Kasumi-1 (cell line): ENCODE data around the gene NIPAL3.
"Not testable (repeated sequence)": the region's sequence is repeated elsewhere in the genome, so short reads cannot be mapped to it uniquely, and the experiment has no call there.

Source experiments
- DNase-seq, 2 experiments: peaks; one replicate each; lab custom pipeline; 2025; lab: John Stamatoyannopoulos, UW

Gene NIPAL3

GRCh38 chr1:24424207-24424606, 8.6 kb downstream of the NIPAL3 start:
- DNase-seq = no peak

DNA sequence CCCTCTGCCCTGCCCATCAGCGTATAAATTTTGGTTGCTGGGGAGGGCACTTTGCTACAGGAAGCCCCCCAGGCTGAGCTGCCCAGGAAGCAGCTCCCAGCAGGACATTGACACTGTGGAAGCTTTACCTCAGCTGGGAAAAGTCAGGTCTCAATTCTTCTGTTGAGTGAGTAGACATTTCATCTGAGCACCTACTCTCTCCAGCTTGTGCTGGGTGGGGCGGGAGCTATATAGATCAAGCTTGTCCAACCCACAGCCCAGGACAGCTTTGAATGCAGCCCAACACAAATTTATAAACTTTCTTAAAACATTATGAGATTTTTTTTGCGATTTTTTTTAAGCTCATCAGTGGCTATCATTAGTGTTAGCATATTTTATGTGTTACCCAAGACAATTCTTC, 9.4 kb downstream of the NIPAL3 start:
- no peak for DNase-seq

DNA sequence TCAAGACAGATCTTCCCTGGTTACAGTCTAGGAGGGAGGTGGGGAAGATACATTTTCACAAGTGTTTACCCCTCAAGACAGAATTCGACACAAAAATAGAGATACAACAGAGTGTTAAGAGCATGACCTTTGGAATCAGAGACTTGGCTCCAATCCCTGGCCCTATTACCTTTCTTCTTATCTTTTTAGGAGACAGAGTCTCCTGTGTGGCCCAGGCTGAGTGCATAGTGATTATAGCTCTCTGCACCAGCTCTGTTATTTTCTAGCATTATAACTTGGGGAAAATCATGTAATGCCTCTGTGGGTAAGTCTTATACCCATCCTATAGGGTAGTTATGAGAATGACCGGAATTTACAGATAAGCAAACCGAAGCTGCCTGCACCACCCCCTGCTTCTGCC, 9.8 kb downstream of the NIPAL3 start:
- DNase-seq = no peak

- DNase-seq = no peak
Measured at GRCh38 chr1:24425922-24426321, 10.3 kb downstream of the NIPAL3 start.

- no peak for DNase-seq
Measured at GRCh38 chr1:24426744-24427544, 11.3 kb downstream of the NIPAL3 start.

- no peak for DNase-seq
Measured at GRCh38 chr1:24427545-24427862, 11.9 kb downstream of the NIPAL3 start.

DNA sequence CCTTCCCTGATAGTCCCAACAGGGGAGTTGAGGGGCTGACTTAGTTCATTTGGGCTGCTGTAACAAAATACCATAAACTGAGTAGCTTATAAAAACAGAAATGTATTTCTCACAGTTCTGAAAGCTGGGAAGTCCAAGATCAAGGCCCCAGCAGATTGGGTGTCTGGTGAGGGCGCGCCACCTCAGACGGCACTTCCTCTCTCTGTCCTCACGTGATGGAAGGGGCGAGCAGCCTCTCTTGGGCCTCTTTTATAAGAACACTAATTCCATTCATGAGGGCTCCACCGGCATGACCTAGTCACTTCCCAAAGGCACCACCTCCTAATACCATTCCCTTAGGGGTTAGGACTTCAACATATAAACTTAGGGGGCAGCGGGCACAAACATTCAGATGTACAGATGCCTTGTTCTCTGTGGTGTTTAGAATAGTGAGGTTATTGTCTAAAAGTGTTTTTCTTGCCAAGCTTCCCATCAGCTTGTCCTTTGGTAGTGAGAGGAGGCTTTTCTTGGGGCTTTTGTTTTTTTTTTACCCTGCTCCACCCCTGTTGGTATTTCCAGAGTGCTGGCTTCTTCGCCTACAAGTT, 20.3 kb downstream of the NIPAL3 start:
- DNase-seq = no peak

GRCh38 chr1:24437631-24438396, 22.2 kb downstream of the NIPAL3 start:
- DNase-seq = no peak

DNA sequence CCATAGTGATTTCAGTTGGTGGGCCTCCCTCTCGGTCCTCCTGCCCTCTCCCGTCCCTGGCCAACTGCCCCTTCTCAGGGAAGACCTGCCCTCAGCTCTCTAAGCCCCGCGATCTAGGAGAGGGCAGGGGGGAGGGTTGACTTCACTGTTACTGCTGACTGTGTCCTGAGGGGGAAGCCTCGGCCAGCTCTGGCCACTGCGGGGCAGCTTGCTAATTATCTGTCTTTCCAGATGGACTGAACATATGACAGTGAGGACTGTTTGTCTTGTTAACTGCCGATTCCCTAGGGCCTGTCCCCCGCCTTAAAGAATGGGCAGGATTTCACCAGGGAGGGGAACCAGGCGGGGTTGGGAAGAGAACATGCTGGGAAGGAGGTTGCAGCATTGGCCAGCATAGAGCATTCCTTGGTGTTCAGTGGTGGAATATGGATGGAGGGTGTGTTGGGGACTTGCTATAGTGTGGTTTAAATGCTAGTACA, 22.9 kb downstream of the NIPAL3 start:
- no peak for DNase-seq

- DNase-seq = no peak
Measured at GRCh38 chr1:24440436-24440835, 24.8 kb downstream of the NIPAL3 start.

DNA sequence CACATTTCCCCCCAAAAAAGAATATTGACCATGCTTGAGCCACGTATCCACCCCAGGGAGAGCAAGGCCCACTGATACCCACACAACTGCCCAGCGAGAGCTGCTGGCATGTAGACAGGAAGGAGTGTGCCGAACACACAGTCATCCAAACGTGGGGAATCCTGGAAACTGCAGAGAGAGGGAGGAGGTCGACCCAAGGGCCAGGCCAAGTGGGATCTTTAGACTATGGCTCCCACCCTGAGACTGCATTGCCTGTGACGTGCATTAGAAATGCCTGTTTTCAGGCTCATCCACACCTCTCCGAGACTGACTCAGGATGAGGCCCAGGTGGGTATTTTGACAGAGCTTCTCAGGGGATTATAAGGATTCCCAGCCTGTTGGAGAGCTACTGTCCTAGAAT, 25.9 kb downstream of the NIPAL3 start:
- DNase-seq = no peak

- DNase-seq = no peak
Measured at GRCh38 chr1:24441996-24442668, 26.5 kb downstream of the NIPAL3 start.

GRCh38 chr1:24442764-24443163, 27.2 kb downstream of the NIPAL3 start:
- DNase-seq = no peak

GRCh38 chr1:24443241-24443656, 27.6 kb downstream of the NIPAL3 start:
- DNase-seq = no peak

GRCh38 chr1:24446446-24446845, 30.8 kb downstream of the NIPAL3 start:
- DNase-seq = not testable (repeated sequence)

DNA sequence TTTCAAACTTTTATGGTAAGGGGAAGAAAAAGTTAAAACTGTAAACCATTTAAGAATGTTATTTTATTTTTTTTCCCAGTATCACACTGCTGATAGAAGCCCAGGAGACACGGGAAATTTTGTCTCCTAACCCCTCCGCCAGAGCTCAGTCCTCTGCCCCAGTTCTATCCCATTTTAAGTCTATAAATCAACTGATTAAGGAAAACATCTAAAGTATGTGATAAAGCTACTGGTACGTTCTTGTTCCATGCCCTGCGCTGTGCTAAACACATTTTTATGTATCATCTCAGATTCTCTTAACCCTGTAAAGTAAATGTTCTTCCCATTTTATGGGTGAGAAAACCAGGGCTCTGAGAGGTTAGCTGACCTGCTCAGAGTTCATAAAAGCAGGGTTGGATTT, 34.7 kb downstream of the NIPAL3 start:
- DNase-seq = no peak

DNA sequence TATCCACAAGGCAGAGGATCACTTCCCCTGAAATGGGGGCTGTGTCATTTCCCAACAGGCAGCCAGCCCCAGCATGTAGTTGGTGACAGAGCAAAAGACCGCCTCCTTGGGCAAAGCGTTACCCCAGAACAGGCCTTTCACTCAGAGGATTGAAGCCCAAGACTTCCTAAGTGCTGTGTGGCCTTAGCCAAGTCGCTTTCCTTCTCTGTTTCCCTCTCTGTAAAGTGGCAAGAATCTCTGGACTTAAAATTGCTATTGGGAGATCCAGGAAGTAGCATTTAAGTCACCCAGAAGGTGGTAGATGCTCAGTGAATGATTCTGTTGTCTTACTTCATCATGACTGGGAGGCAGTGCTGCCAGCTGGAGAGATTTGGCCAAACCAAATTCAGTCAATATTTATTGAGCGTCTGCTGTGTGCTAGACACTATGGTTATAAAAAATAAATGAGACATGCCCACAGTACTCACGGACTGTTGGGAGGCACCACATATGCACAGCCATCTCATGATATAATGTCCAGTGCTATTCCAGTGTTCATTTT, 35.3 kb downstream of the NIPAL3 start:
- no peak for DNase-seq

- no peak for DNase-seq
Measured at GRCh38 chr1:24451746-24452145, 36.1 kb downstream of the NIPAL3 start.

- DNase-seq = no peak
Measured at GRCh38 chr1:24452922-24453485, 37.4 kb downstream of the NIPAL3 start.

DNA sequence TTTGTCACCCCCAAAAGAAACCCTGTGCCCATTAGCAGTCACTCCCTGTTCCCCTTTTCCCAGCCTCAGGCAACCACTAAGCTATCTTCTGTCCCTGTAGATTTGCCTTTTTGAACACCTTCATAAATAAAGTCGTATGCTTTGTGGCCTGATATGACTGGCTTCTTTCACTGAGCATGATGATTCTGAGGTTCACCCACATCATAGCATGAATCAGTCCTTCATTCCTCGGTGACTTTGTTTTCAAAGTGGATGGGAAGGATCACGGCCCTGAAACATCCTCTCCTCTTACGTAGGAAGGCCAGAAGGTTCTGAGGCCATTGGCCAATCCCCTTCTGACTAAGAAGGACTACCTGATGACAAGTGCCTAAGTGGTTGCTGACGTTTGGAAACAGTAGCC, 39.1 kb downstream of the NIPAL3 start:
- DNase-seq = no peak

- DNase-seq = no peak
Measured at GRCh38 chr1:24455272-24455671, 39.7 kb downstream of the NIPAL3 start.

GRCh38 chr1:24457866-24458265, 42.3 kb downstream of the NIPAL3 start:
- DNase-seq = no peak
